Bone marrow (tissue), 2 donors: Measurements from ENCODE around the gene NCOA7.
A peak's percentile ranks its signal among the peaks of the same experiment; 100 is the strongest.
"Not testable (repeated sequence)": the region's sequence is repeated elsewhere in the genome, so short reads cannot be mapped to it uniquely, and the experiment has no call there.

ENCODE experiments used
- DNase-seq, 2 donors: peaks; one replicate each; lab custom pipeline; 2025; lab: John Stamatoyannopoulos, UW

NCOA7 gene

DNA sequence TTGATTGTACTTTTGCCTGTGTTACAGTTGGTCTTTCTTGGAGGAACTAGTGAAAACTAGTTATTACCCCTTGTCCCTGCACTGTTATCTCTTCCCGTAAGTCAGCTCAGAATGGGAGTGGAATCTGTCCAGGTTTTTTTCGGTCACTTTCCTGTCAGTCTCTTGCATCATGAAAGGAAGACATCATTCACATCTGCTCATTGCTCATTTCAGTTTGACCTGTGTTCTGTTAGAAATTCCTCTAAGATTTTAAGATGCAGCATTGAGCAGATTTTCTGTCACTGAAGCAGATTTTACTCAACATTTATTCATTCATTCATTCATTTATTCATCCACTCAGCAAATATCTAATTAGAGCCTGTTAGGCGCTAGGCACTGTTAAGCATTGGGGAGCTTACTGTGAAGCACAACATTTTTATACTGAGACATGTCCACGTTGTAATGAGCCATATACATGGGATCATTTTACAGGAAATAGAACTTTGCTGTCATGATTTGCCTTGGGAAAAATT lies 132.7 kb downstream of the NCOA7 start:
- DNase-seq: no peak

DNA sequence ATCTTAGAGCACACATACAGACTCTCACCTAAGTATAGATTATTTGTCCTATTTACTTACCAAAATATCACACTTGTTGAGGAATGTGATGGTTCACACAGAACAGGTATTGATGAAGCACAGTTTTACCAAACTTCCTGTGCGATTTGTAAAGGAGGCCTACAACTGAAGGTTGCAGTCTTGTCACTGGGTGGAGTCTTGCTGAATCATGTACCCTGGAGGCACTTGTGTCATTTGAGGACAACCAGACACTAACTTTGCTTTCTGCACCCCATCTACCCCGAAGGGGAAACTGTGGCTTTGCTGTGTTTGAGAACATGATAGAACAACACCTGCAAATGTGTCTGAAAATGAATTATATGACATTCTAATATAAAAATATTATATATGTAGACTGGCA lies 133.4 kb downstream of the NCOA7 start:
- DNase-seq: peak in 1 of 2 donors; percentile 12

DNA sequence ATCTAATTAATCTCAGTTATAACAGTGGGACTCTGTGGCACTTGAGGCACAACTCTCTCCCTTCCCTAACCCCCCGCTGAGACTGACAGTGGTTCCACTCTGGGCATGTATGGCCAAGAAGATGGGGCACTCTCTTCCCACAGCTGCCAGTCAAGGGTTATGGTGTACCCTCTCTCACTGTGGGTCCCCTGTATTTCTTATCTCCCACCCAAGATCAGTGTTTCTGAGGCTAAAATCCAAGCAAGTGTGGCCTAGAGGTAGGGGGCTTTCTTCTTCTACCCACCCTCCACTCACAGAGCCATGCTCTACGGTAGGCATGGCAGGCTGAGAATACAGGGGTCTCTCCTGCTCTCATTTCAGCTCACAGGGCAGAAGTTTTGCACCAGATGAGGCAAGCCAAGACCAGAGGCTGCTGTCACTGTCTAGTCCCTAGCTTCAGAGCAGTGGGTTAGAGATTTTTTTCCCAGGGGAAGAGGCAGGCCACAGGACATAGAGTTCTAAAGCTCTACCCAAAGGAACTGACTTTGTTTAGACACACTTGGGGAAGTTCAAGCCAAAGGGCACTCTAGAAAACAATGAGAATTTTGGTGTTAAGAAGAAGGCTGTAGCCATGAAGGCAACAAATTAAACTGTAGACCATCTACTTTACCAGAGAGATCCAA lies 134.1 kb downstream of the NCOA7 start:
- no peak for DNase-seq

DNA sequence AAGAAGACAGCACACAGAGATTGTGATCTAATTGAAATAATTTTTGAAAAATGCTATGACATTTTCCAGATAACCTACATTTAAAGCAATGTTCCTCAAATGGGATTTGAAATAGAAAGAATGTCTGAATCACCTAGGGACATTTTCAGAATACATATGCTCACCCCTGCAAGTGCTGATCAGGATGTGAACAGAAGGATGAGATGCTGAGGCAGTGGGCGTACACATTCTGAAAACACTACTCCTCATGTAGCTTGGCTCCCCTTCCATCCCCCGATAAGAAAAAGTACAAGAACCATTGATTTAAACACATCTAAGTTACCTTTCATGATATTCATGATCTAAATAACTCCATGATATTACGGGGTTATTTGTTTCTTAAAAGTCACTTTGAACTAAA lies 136.0 kb downstream of the NCOA7 start:
- DNase-seq: no peak

DNA sequence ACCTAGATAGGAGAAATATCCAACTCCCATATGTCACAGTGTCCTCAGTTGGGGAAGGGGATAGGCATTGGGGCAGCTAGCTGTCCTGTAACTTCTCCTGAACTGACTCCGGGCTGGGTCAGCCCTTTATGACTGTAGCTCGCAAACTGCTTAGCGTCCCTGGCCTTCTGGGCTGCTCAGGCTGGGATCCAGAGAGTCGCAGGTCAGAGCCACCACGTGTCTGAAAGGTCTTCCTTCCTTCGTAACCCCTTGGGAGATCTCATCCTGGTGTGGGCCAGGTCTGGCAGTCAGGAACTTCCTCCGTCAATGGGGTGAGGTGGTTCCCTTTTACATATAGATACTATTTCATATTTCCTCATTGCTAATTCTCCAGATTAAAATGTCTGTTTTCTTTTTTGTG lies 137.0 kb downstream of the NCOA7 start:
- DNase-seq: no peak

DNA sequence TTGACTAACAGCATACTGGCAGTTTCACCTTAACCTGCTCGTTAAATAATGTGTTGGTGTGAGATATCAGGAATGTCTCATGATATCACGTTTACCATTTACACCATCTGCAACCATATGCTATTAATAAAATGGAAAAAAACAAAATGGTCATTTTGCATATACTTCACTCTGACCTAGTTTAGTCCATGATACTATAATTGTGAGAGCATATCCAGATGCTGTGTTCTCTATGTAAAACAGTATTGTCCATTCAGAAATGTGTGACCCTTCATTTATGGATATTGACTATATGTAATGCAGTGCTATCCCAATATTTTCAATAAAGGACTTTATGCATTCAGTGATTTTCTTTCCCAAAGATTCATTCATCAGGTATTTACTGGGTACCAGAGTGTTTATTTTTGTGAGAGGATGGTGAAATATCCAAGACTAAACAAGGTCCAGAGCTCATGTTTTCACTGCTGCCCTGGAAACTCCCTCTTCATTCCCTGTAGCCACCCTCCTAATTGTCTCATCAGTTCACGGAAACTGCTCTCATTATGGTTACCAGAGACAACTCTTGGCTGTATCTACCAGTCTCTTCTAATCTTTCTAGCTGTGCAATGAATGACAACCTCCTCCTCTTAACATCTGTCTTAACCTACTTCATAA lies 140.1 kb downstream of the NCOA7 start:
- DNase-seq: no peak

DNA sequence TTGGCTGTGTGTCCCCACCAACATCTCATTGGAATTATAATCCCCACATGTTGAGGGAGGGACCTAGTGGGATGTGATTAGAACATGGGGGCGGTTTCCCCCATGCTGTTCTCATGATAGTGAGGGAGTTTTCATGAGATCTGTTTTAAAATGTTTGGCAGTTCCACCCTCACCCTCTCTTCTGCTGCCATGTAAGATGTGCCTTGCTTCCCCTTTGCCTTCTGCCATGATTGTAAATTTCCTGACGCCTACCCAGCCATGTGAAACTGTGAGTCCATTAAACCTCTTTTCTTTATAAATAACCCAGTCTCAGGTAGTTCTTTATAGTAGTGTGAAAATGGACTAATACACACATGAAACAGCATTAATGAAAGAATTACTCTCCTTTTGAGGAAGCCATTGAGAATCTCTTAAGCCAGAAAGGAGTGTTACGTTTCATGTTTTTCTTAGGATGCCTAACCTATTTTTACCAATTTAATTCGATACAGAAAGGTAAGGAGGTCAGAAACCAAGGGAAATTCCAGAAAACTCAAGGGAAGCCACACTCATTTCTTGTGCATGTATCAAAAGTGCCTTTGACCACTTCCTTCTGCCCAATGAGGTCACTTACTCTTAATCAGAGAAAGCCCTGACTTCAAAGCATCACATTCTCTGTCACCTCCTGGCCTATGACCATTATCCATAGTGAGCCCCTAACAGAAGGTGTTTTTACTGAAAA lies 141.1 kb downstream of the NCOA7 start:
- no peak for DNase-seq

DNA sequence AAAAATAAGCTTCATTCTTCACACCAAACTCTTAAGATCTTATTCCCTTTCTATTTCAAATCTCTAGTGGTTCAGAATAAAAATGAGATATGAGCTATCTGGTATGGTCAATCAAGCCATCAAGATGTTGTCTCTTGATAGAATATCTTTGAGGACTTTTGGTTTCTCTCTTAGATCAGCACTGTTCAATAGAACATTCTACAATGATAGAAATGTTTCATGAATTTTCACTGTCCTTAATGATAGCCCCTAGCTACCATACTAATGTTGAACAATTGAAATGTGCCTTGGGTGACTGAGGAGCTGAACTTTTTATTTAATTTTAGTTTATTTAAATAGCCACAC lies 141.7 kb downstream of the NCOA7 start:
- DNase-seq: no peak

DNA sequence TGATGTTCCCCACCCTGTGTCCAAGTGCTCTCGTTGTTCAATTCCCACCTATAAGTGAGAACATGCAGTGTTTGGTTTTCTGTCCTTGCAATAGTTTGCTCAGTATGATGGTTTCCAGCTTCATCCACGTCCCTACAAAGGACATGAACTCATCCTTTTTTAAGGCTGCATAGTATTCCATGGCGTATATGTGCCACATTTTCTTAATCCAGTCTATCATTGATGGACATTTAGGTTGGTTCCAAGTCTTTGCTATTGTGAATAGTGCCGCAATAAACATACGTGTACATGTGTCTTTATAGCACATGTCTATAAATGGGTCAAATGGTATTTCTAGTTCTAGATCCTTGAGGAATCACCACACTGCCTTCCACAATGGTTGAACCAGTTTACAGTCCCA lies 144.8 kb downstream of the NCOA7 start:
- not testable (repeated sequence) for DNase-seq

DNA sequence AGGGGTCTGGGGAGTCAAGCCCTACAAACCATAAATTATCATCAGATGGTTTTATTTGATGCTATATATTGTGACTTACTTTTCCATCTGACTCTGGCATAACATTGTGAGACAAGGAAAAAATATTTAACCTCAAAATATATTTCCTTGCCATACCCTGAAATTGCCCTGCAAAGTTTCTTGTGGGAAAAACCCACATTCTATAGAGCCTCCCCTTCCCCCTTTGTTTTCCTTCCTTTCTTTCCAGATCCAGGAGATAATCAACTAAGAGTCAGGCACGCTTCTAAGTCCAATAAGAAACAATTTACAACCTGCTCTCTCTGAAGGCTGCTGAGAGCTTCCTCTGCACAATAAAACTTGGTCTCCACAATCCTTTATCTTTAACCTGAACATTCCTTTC lies 148.3 kb downstream of the NCOA7 start:
- DNase-seq: no peak

DNA sequence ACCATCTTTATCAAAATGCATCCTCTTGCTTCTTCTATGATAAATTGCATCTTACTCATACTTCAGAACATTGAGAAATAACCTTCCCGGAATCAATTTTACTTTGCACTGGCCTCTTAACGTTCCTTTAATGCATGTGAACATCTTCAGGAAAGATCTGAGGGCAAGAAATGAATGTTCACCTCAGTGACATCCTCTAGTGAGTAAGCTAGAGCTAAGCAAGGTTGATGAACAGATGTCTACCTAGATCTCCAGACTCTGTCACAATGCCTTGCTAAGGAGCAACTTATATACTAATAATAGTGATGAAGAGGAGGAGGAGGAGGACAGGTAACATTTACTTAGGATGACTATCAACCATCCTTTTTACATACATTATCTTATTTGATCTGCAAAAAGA lies 149.0 kb downstream of the NCOA7 start:
- no peak for DNase-seq

DNA sequence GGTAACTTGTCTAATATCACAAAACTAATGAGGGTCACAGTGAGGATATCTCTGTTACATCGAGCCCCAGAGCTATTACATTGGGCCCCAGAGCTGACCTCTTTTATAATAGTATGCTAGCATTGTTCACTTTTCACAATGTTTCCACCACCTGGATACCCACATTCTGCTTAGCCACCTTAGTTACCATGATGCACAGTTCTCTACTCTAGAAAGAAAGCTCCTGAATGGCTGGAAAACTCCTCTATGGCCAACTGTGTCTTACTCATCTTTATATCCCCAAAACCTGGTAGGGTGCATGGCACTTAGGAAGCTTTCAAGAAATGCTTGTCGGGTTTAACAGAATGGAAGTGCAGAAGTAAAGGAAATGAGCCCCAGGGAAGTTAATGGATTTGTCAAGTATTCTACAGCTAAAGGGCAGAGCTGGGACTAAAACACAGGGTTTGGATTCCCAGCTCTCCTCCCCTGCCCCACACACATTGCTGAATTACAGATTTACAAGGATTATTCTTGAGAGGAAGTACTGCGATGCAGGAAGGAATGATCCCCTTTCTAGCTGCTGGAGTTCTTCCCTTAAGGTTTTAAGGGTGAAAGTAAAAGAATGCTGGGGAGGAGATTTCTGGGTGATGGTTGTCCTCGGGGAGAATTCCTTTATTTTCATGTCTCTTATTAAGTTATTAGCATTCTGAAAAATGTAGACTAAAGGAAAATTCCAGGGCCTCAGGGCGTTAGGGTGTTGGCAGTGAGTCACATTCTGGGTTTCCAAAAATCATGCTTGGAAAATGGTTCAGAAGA lies 149.7 kb downstream of the NCOA7 start:
- no peak for DNase-seq

DNA sequence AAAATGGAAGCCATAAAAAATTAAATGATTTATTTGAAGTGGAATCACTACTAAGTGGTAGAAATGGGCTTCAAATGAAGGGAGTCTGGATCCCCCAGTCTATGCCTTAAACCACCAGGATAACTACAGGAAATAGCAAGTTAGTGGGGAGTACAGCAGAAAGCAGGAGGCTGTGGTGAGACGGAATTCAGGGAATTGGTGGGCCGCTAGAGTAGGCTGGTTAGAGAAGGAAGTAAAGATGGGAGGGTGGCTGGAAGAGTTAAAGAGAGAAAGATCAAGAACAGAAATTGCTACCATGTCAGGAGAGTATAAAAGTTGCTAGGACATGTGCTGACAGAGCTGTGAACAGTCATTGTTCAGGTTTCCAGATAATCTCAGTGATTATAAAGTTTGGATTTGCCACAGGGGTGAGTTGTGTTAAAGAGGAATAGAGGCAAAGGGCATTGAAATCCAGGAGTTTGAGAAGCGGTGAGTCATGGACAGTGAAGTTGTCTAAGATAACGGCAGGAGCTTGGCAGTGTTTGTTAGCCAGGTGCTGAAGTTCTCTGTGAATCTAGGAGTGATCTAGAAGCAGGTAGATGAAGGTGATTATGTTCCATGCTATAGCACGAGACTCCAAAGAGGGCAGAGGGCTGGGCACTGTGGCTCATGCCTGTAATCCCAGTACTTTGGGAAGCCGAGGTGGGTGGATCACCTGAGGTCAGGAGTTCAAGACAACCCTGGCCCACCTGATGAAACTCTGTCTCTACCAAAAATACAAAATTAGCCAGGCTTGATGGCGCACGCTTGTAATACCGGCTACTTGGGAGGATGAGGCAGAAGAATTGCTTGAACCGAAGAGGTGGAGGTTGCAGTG lies 152.1 kb downstream of the NCOA7 start:
- no peak for DNase-seq

DNA sequence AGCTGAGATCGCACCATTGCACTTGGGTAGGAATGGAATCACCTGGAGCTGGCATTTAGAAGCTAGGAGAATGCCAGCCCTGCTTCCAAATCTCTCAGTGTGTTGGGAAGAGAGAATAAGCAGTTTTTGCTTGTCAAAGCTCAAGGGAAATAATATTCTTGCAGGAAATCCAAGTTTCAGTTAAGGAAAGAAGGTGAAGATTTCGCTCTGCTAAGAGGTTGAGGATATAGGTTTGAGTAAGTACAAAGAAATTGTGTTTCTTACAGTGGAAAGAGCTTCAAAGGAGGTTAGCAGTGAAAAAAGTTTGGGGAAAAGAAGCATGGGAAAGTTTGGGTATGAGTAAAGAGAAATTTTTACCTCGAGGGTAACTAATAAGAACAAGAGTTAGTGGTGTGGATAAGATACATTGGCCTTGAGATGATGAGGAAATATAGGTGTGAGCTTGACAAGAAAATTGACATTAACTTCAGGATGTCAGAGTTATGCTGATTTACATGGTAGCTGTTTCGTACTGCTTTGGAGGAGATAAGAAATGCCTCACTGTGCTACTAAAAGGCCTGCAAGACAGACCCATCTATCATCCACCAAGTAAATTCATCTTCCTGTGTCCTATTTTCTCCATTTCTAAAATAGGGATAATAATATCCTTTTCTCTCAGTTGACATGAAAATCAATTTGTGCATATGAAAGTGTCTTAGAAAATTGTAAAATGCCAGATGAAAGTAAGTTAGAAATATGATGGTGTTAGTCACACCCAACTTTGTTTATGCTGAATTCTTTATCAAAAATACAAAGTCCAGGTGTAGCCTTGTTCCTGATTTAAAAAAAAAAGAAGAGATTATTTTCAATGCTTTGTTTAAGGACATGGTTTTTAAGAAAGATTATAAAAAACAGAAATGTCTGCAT lies 153.0 kb downstream of the NCOA7 start:
- no peak for DNase-seq

DNA sequence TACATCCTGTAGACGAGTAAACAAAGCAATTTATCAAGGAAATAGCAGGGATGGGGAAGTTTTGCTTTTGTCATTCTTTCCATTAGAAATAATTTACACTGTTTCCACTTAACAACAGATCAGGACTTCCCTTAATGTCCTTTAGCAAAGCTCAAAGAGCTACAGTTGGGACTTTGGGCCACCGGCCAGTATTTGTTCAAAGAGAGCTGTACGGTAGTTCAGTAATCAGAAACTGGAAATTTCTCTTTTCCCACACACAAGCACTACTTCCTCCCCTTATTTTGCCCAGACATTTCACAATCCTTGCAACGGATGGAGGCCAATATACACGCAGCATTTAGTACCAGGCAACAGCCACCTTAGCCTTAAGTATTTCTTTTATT lies 153.7 kb downstream of the NCOA7 start:
- DNase-seq: peak in 1 of 2 donors; percentile 40

DNA sequence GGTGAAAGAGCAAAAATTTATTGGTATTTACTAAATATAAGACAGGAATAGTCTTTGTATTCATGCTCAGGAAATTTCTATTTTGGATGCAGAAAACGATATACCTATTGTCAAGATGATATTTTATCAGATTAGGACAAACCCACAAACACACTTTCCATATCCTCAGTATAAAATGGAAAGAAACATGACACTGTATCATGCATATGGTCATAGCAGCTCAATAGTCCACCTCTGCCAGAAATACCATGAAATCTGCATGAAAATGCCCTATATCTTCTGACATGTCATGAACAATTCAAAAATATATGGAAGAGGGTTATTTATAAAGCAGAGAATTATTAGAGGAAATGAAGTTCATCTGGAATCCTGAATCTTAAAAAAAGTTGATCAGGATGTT lies 154.1 kb downstream of the NCOA7 start:
- no peak for DNase-seq

DNA sequence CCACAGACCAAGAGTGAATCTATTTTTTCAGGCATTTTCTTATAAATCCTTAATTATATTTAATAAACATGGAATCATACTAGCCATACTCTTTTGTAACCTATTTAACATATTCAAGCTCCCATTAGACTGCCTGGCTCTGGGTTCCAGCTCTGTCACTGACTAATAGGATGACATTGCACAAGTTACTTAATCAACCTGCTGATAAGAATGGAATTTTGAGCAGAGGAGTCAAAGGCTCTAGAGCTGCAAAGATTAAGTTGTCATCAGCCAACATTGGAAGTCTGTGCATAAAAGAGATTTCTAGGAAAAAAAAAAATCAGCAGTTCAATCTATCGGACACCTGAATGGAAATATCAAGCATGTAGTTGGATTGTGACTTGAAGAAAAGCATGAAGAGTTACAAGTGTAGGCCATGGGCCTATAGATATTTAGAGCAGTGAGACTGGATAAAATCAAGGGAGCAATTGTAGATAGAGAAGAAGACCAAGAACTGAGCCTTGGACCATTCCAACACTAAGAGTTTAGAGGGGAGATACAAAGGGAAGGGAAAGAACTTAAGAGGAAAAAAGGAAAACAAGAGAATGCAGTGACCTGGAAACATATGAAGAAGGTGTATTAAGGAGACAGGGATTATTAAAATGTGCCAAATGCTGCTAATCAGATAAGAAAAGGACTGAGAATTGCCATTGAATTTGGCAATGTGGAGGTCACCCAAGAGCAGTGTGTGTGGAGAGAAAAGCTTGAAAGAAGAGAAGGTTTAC lies 154.8 kb downstream of the NCOA7 start:
- no peak for DNase-seq

DNA sequence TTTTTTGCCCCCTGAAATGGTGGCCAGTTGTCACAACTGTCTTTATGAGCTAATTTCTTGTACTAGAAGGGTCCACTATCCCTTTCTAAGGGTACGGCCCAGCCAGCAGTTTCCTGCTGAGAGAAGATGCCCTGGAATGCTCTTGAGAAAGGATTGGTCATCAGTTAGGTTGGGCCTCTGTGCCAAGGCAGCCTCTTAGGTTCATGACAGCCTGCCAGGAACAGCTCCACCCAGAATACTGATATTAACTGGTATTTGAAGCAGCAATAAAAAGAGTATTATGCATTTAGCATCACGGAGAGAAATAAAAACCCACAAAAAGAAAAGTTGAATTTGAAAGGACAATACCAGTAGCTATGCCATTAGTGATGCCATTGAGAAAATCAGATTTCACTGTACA lies 156.9 kb downstream of the NCOA7 start:
- no peak for DNase-seq

DNA sequence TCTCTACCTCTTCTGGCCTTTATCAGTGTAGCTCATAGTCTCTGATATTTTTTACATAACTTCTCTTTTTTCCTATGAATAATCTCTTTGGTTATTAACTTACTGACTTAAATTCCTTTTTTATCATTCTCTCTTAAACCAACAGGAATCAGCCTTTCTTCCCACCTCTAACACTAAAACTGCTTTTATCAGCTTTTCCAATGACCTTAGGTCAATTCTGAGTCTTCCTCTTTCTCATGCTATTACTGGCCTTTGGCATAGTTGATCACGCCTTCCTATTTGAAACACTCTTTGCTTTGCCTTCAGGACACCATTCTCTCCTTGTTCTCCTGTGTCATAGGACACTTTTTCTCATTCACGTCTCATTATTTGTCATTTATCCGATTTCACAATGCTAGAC lies 157.7 kb downstream of the NCOA7 start:
- DNase-seq: no peak

DNA sequence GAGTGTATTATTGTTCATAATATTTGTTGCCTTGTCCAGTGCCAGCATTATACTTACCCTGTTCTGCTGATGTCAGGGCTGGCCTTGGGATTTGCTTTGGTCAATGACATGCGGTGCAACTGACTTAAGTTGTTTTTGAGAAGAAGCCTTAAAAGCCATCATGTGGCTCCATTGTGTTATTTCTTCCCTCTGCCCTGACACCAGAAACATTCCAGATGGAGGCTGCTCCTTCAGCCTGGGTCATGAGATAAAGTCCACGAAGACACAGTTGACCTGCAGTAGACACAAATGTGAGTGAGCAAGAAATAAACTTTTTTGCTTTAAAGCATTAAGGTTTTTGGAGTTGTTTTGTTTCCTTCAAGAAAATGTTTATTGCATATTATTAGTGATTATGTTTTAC lies 158.3 kb downstream of the NCOA7 start:
- DNase-seq: no peak
